Endothelial cell of umbilical vein (primary cell): ENCODE results near the gene LRRC37B.

Experiments used
- EZH2 ChIP-seq: IDR thresholded peaks from 2 replicates; pipeline ENCODE4 v1.6.1; 2012; ENCODE audit warnings: borderline replicate concordance, low read depth, mild to moderate bottlenecking, moderate library complexity, low read length, inconsistent platforms; ENCODE audit not compliant: severe bottlenecking
- GATA2 ChIP-seq: IDR thresholded peaks from 2 replicates; pipeline ENCODE4 v1.7.0; 2011; ENCODE audit warnings: low read depth, mild to moderate bottlenecking, moderate library complexity, mixed read lengths, low read length; ENCODE audit not compliant: insufficient read length, insufficient read depth
- JUN ChIP-seq: IDR thresholded peaks from 2 replicates; pipeline ENCODE4 v1.6.1; 2011; ENCODE audit warnings: borderline replicate concordance, low read depth; ENCODE audit not compliant: insufficient read length, insufficient read depth
- POLR2A ChIP-seq: IDR thresholded peaks from 2 replicates; pipeline ENCODE4 v1.6.1; 2012; ENCODE audit warnings: low read depth, mild to moderate bottlenecking, control low read depth, low read length
- POLR2AphosphoS5 ChIP-seq: IDR thresholded peaks from 2 replicates; pipeline ENCODE4 v1.6.1; 2012; ENCODE audit warnings: low read depth, mild to moderate bottlenecking, control low read depth, low read length, moderate library complexity; ENCODE audit not compliant: insufficient read depth
- TF ChIP-seq, protein P1 (sequence below), 2 donors: IDR thresholded peaks; 1 replicate in 1 of 2; 2 replicates in 1 of 2; pipeline ENCODE4 v1.5.1; 2011; ENCODE audit warnings: low read length in 2 of 2, mild to moderate bottlenecking in 2 of 2, moderate library complexity in 2 of 2, control low read depth in 1 of 2, inconsistent platforms in 1 of 2, low read depth in 1 of 2; ENCODE audit not compliant: insufficient read depth in 1 of 2; ENCODE audit errors: extremely low read depth in 1 of 2

DNA sequence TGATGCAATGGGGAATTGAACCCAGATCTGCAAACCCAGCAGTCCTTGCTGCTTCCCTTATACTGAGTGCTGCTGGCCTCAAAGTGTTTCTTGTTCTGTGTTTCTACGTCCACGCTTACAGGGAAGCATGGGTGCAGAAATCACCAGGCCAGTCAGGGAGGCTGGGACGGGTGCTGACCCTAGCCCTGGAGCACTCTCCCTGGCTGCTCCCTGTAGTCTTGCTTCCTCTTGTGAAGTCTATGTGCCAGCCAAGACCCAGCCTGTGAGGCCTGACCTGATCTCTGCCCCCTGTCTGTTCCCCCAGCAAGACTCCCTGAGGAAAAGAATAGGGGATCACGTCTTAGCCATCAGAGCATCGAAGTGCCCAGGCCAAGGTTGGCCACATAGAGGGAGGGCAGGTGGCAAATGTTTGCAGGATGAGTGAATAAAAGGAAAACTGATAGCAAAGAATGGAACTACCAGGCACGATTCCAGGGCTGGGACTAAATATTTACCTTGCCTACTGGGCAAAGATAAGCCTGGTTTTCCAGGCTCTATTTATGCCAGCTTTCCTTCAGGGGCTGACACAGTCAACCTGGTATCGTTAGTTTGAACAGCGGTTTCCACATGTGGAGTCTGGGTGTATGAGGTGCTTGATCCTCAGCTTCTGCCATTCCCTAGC, 93.9 kb downstream of the LRRC37B start:
- TF ChIP-seq POLR2AphosphoS5 (no peak), POLR2A (no peak), JUN (no peak), EZH2 (no peak), GATA2 (no peak)
- TF ChIP-seq, protein P1, sequence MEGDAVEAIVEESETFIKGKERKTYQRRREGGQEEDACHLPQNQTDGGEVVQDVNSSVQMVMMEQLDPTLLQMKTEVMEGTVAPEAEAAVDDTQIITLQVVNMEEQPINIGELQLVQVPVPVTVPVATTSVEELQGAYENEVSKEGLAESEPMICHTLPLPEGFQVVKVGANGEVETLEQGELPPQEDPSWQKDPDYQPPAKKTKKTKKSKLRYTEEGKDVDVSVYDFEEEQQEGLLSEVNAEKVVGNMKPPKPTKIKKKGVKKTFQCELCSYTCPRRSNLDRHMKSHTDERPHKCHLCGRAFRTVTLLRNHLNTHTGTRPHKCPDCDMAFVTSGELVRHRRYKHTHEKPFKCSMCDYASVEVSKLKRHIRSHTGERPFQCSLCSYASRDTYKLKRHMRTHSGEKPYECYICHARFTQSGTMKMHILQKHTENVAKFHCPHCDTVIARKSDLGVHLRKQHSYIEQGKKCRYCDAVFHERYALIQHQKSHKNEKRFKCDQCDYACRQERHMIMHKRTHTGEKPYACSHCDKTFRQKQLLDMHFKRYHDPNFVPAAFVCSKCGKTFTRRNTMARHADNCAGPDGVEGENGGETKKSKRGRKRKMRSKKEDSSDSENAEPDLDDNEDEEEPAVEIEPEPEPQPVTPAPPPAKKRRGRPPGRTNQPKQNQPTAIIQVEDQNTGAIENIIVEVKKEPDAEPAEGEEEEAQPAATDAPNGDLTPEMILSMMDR (IDR thresholded peaks at IDR 0.05; ENCODE audit: extremely low read depth in 1 of 2, insufficient read depth in 1 of 2, low read depth in 1 of 2, low read length in 2 of 2) = no peak
